IMR-90 (cell line): ENCODE measurements around the gene RNASE12. TPM values are rescaled to one million over a fixed set of nuclear protein-coding genes. Genes with fewer than 3 reads are reported as not detected.

ENCODE experiments used
- ATAC-seq: fragments of 200-7000 bp; cut with Tn5 transposase; 2 replicates; pipeline ENCODE4 v1.9.1; 2020; ENCODE audit warnings: low read depth, mild to moderate bottlenecking, moderate library complexity
- BruUV-seq: library from RNA; stranded (reverse); fragments of 400-500 nt; replicated peaks from 2 replicates; lab custom pipeline; 2021; lab: Mats Ljungman, UMichigan
- CTCF ChIA-PET: fragments of 300-600 bp; formaldehyde crosslinking; extraction: SDS; loops from one replicate; lab custom pipeline; 2021; ENCODE audit warnings: antibody characterized with exemption; lab: Yijun Ruan, JAX
- POLR2A ChIA-PET: fragments of 300-600 bp; sonication (Branson Sonifier 250); formaldehyde crosslinking; loops from one replicate; lab custom pipeline; 2022; ENCODE audit warnings: antibody characterized with exemption; ENCODE audit not compliant: unreplicated experiment; lab: Charles Lee
- DNase-seq: peaks from one replicate; pipeline ENCODE4 v3.0.0; 2013
- H2AFZ ChIP-seq: replicated peaks from 2 replicates; pipeline ENCODE3; 2013; ENCODE audit warnings: low read length, mild to moderate bottlenecking; ENCODE audit not compliant: poor library complexity
- H2AK5ac ChIP-seq: 2 replicates; pipeline ENCODE4 v1.6.1; 2013; ENCODE audit warnings: low read depth, low read length, inconsistent platforms
- H2AK9ac ChIP-seq: replicated peaks from 2 replicates; pipeline ENCODE3; 2013; ENCODE audit warnings: mild to moderate bottlenecking, low read depth, low read length, moderate library complexity; ENCODE audit not compliant: poor library complexity
- H2BK120ac ChIP-seq: 2 replicates; pipeline ENCODE4 v1.6.1; 2013; ENCODE audit warnings: low read depth, low read length, inconsistent platforms
- H2BK15ac ChIP-seq: 3 replicates; pipeline ENCODE4 v1.6.1; 2013; ENCODE audit warnings: low read depth, low read length, inconsistent platforms
- H2BK20ac ChIP-seq: 2 replicates; pipeline ENCODE4 v1.6.1; 2013; ENCODE audit warnings: low read depth, mild to moderate bottlenecking, inconsistent platforms, low read length, moderate library complexity
- H2BK5ac ChIP-seq: 2 replicates; pipeline ENCODE4 v1.6.1; 2013; ENCODE audit warnings: mild to moderate bottlenecking, low read depth, low read length, inconsistent platforms; ENCODE audit not compliant: poor library complexity, severe bottlenecking
- H3K14ac ChIP-seq: replicated peaks from 2 replicates; pipeline ENCODE4 v1.6.1; 2013; ENCODE audit warnings: low read depth, low read length, inconsistent platforms
- H3K18ac ChIP-seq: 2 replicates; pipeline ENCODE4 v1.6.1; 2013; ENCODE audit warnings: low read depth, low read length, control low read depth
- H3K23ac ChIP-seq: 2 replicates; pipeline ENCODE4 v1.6.1; 2013; ENCODE audit warnings: low read depth, low read length, inconsistent platforms
- H3K27ac ChIP-seq: 2 replicates; pipeline ENCODE4 v1.5.1; 2013; ENCODE audit warnings: mild to moderate bottlenecking, control low read depth, low read length; ENCODE audit not compliant: insufficient read depth
- H3K27me3 ChIP-seq: 2 replicates; pipeline ENCODE4 v1.6.1; 2013; ENCODE audit warnings: low read length; ENCODE audit not compliant: control insufficient read depth, insufficient read depth
- H3K36me3 ChIP-seq: 2 replicates; pipeline ENCODE4 v1.6.1; 2013; ENCODE audit warnings: low read length, mixed read lengths; ENCODE audit not compliant: control insufficient read depth, insufficient read depth
- H3K4ac ChIP-seq: 2 replicates; pipeline ENCODE4 v1.6.1; 2013; ENCODE audit warnings: low read depth, low read length, inconsistent platforms
- H3K4me1 ChIP-seq: 2 replicates; pipeline ENCODE4 v1.6.1; 2013; ENCODE audit warnings: low read length, mixed read lengths; ENCODE audit not compliant: control insufficient read depth, insufficient read depth
- H3K4me2 ChIP-seq: 2 replicates; pipeline ENCODE4 v1.6.1; 2013; ENCODE audit warnings: low read depth, mild to moderate bottlenecking, control low read depth, low read length, moderate library complexity
- H3K4me3 ChIP-seq: 2 replicates; pipeline ENCODE4 v1.5.1; 2013; ENCODE audit warnings: low read depth, mild to moderate bottlenecking, control low read depth, low read length, moderate library complexity; ENCODE audit not compliant: insufficient read depth
- H3K56ac ChIP-seq: 2 replicates; pipeline ENCODE4 v1.6.1; 2013; ENCODE audit warnings: low read length, inconsistent platforms; ENCODE audit not compliant: insufficient read depth; ENCODE audit errors: extremely low read depth
- H3K79me1 ChIP-seq, 2 experiments: 2 replicates each; pipeline ENCODE4 v1.6.1; 2013; ENCODE audit warnings: low read length in 2 of 2, inconsistent platforms in 1 of 2, low read depth in 1 of 2
- H3K9ac ChIP-seq: 2 replicates; pipeline ENCODE4 v1.6.1; 2013; ENCODE audit warnings: low read depth, low read length, control low read depth
- H3K9me1 ChIP-seq: 2 replicates; pipeline ENCODE4 v1.6.1; 2013; ENCODE audit warnings: low read length, inconsistent platforms; ENCODE audit not compliant: insufficient read depth
- H3K9me3 ChIP-seq: 2 replicates; pipeline ENCODE4 v1.6.1; 2013; ENCODE audit warnings: low read length; ENCODE audit not compliant: control insufficient read depth, insufficient read depth
- H4K20me1 ChIP-seq: 2 replicates; pipeline ENCODE4 v1.6.1; 2013; ENCODE audit warnings: low read length, inconsistent platforms; ENCODE audit not compliant: insufficient read depth
- H4K5ac ChIP-seq: 2 replicates; pipeline ENCODE4 v1.6.1; 2013; ENCODE audit warnings: mild to moderate bottlenecking, low read depth, low read length, control low read depth
- H4K8ac ChIP-seq, 2 experiments: 2 replicates each; pipeline ENCODE4 v1.6.1; 2013; ENCODE audit warnings: low read depth in 2 of 2, low read length in 2 of 2, control low read depth in 1 of 2, inconsistent platforms in 1 of 2
- H4K91ac ChIP-seq: 2 replicates; pipeline ENCODE4 v1.6.1; 2013; ENCODE audit warnings: low read depth, low read length, inconsistent platforms; ENCODE audit not compliant: insufficient read depth
- MAZ ChIP-seq: IDR thresholded peaks from 2 replicates; pipeline ENCODE4 v1.6.1; 2012; ENCODE audit warnings: low read depth, mild to moderate bottlenecking, low read length, improper control_type of control experiment, moderate library complexity, borderline replicate concordance
- POLR2A ChIP-seq: IDR thresholded peaks from 2 replicates; pipeline ENCODE4 v1.6.1; 2012; ENCODE audit warnings: mild to moderate bottlenecking, low read depth, low read length
- RAD21 ChIP-seq: IDR thresholded peaks from 2 replicates; pipeline ENCODE4 v1.6.1; 2012; ENCODE audit warnings: low read length, improper control_type of control experiment
- SMC3 ChIP-seq: fragments of 150-350 bp; IDR thresholded peaks from 2 replicates; pipeline ENCODE4 v1.6.1; 2016; ENCODE audit warnings: low read depth, mild to moderate bottlenecking, antibody characterized with exemption, low read length, moderate library complexity
- WGBS, 2 experiments: methylation state at CpG; one replicate each; pipeline versions ENCODE4 v1.1.5 to v1.1.7; 2013; ENCODE audit warnings: missing lambda C conversion rate in 2 of 2; ENCODE audit not compliant: insufficient read length in 1 of 2; ENCODE audit errors: extremely low coverage in 2 of 2; 5-methylcytosine and 5-hydroxymethylcytosine counted together
- dilution Hi-C: fragments of 300-500 bp; cut with HindIII; formaldehyde crosslinking; loops from one replicate; pipeline ENCODE4 v1.14.3; 2018; ENCODE audit warnings: low sequenced_read_pairs; ENCODE audit not compliant: unreplicated experiment
- in situ Hi-C: fragments of 300-500 bp; cut with MboI; formaldehyde crosslinking; loops from 3 replicates; pipeline ENCODE4 v1.14.3; 2019; ENCODE audit warnings: low sequenced_read_pairs, inconsistent platforms, mixed read lengths
- intact Hi-C: fragments of 100-400 bp; cut with micrococcal nuclease; formaldehyde crosslinking; loops from 2 replicates; pipeline ENCODE4 v1.10.0; 2022
- polyA plus RNA-seq, 3 experiments: library from polyadenylated mRNA; depleted of rRNA; stranded (reverse); fragments of >200 nt; gene quantifications; 2 replicates each; pipeline ENCODE4 v1.2.3, GENCODE V29; 2012; ENCODE audit warnings: low replicate concordance in 1 of 3
- total RNA-seq: library from RNA; depleted of rRNA; stranded (reverse); fragments of >200 nt; gene quantifications from 2 replicates; pipeline ENCODE4 v1.2.3, GENCODE V29; 2012
- TF ChIP-seq, protein P1 (sequence below): fragments of 150-350 bp; IDR thresholded peaks from 2 replicates; pipeline ENCODE4 v1.6.1; 2016; ENCODE audit warnings: low read depth, mild to moderate bottlenecking, low read length, moderate library complexity, borderline replicate concordance

The RNASE12 gene
- total and polyA plus RNA-seq, 2 of the 4 experiments (the other 2 are of a cell fraction): not detected

DNA sequence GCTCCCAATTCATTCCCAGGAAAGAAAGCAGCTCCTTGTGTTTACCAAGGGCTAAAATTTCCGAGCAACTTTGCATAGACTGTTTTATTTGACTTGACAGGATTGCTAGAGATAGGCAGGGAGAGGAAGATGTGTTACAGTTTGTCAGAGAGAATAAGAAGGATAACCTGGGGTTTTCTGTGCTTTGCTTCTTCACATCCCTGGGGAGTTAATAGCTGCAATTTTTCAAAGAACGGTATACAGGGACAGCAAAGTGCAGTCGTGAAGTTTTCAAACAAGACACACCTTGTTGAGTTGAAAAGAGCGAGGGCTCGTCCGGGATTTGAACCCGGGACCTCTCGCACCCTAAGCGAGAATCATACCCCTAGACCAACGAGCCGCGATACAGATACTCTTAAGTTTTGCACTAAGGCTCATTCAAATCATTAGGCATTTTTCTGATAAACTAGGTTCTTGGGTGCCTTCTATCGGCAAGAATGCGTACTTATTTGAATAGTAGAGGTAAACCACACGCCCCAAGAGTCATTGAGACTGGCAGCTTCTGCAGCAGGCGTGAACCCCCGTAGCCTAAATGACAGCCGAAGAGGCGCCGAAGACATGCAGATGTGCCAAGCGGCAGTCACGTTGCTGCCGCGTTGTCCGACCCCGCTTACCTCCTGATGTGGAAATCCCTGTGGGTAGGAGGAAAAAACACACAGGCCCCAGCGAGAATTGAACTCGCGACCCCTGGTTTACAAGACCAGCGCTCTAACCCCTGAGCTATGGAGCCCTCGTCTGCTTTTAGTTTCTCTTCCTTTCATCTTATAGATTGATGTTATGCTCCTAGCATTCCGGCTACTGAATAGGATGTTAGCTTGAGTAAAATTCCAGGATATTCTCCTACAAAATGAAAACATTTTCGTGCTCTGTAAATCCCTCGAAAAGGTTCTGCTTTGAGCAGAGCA lies 22.2 kb upstream of the RNASE12 start (continued):
- TF ChIP-seq, protein P1, sequence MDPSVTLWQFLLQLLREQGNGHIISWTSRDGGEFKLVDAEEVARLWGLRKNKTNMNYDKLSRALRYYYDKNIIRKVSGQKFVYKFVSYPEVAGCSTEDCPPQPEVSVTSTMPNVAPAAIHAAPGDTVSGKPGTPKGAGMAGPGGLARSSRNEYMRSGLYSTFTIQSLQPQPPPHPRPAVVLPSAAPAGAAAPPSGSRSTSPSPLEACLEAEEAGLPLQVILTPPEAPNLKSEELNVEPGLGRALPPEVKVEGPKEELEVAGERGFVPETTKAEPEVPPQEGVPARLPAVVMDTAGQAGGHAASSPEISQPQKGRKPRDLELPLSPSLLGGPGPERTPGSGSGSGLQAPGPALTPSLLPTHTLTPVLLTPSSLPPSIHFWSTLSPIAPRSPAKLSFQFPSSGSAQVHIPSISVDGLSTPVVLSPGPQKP: no peak
- TF ChIP-seq SMC3: no peak

- DNase-seq (no peak), ATAC-seq (no peak)
- no peak overlapping the region for H2BK5ac ChIP-seq
- intact Hi-C loops: loop anchor here (2.0 kb wide), 2 partner anchors 18 to 270 kb away; partner anchors contain the start of gene PARP2
- H3K4me1 ChIP-seq: no peaks in the 10 kb centered on the region
- H3K9me3 ChIP-seq: no peaks in the 10 kb centered on the region
- H4K20me1 ChIP-seq: peaks cover 11% of the 10 kb centered on the region
- no peaks in the 10 kb centered on the region for H3K27me3 ChIP-seq
- no peak overlapping the region for H3K56ac ChIP-seq
- ChIA-PET CTCF (no interaction called here), POLR2A (no interaction called here)
- no peak overlapping the region for H3K14ac ChIP-seq
- no peak overlapping the region for H4K8ac ChIP-seq
- H3K27ac ChIP-seq: no peak overlapping the region
- H2BK15ac ChIP-seq: no peak overlapping the region
- in situ Hi-C loops: loop anchor here (5.0 kb wide), 2 partner anchors 200 to 275 kb away; partner anchors contain the start of gene TEP1
- H4K5ac ChIP-seq: no peak overlapping the region
- TF ChIP-seq MAZ: no peak
- TF ChIP-seq RAD21: no peak
- TF ChIP-seq POLR2A: no peak
- H2AFZ ChIP-seq: no peak overlapping the region
- H3K79me1 ChIP-seq: no peaks in the 10 kb centered on the region
- H3K36me3 ChIP-seq: no peaks in the 10 kb centered on the region
- H3K23ac ChIP-seq: no peak overlapping the region
- H2BK20ac ChIP-seq: no peak overlapping the region
- no peak overlapping the region for H3K18ac ChIP-seq
- 60% methylated on average over 1 of the region's 5 CpGs; no CpG with 5 or more reads in 1 of the 2 experiments for WGBS, 2 experiments
- no peak overlapping the region for H4K91ac ChIP-seq
- H3K9me1 ChIP-seq: no peaks in the 10 kb centered on the region
- BruUV-seq: no TSS peak
- dilution Hi-C loops: no loop called here
- H2BK120ac ChIP-seq: no peak overlapping the region
- no peak overlapping the region for H2AK9ac ChIP-seq
- no peak overlapping the region for H2AK5ac ChIP-seq
- H3K4ac ChIP-seq: no peak overlapping the region
- no peak overlapping the region for H3K4me2 ChIP-seq
- H3K9ac ChIP-seq: no peak overlapping the region
- H3K4me3 ChIP-seq: no peak overlapping the region
Measured at GRCh38 chr14:20612403-20612802, 21.2 kb upstream of the RNASE12 start.
